ENCODE results near the gene HYLS1.
A peak's percentile ranks its signal among the peaks of the same experiment; 100 is the strongest.

Gene HYLS1

DNA sequence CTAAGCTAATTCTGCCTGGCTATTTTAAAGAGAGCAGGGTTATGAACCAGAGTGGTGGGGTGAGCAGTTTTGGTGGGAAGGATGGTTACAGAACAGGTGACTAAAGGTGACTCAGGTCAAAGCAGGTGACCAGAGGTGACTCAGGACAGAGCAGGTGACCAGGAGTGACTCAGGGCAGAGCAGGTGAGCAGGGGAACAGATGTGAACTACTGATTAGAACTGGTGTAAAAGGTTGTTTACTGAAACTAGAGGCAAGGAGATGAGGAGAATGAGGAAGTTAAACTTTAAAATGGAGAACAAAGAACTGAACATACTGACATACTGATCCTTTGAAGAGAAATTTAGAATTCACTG is 15.4 kb upstream of the HYLS1 start:
- H3K27ac ChIP-seq = peak overlapping the region; percentile 90; the same call in 1 of the 2 replicates
- TF ChIP-seq, protein P1, sequence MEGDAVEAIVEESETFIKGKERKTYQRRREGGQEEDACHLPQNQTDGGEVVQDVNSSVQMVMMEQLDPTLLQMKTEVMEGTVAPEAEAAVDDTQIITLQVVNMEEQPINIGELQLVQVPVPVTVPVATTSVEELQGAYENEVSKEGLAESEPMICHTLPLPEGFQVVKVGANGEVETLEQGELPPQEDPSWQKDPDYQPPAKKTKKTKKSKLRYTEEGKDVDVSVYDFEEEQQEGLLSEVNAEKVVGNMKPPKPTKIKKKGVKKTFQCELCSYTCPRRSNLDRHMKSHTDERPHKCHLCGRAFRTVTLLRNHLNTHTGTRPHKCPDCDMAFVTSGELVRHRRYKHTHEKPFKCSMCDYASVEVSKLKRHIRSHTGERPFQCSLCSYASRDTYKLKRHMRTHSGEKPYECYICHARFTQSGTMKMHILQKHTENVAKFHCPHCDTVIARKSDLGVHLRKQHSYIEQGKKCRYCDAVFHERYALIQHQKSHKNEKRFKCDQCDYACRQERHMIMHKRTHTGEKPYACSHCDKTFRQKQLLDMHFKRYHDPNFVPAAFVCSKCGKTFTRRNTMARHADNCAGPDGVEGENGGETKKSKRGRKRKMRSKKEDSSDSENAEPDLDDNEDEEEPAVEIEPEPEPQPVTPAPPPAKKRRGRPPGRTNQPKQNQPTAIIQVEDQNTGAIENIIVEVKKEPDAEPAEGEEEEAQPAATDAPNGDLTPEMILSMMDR (conservative IDR thresholded peaks at IDR 0.05) = no peak

DNA sequence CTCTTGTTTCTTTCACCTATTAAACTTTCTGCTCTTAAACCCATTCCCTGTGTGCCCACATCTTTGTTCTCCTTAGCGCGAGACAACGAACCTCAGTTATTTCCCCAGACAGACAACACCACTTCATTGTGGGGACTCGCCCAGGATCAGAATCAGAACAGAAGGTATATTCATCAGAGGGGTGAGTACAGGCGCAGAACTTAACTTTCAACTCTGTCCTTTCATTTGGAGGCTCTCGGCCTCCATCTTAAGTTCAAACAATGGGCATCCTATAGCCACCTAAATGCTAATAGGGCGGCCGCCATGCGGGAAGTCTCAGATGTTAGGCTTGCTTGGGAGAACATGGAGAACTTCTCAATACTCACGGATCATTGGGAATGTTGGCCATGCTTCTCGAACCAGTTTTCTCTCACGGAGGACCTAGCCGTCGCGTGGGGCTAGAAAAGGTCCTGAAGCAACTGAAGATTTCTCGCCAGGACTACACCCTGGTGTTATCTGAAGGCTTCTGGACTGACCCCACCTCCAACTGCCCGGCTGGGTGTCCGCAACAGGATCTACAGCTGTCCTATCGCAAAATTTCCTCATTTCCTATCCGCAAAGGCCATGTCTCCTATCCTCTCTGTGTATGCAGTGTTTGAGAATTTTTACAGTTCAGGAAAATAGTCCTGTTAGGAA is 13.4 kb upstream of the HYLS1 start:
- TF ChIP-seq, protein P1 (conservative IDR thresholded peaks at IDR 0.05) = no peak
- H3K27ac ChIP-seq = peak overlapping the region; percentile 90

DNA sequence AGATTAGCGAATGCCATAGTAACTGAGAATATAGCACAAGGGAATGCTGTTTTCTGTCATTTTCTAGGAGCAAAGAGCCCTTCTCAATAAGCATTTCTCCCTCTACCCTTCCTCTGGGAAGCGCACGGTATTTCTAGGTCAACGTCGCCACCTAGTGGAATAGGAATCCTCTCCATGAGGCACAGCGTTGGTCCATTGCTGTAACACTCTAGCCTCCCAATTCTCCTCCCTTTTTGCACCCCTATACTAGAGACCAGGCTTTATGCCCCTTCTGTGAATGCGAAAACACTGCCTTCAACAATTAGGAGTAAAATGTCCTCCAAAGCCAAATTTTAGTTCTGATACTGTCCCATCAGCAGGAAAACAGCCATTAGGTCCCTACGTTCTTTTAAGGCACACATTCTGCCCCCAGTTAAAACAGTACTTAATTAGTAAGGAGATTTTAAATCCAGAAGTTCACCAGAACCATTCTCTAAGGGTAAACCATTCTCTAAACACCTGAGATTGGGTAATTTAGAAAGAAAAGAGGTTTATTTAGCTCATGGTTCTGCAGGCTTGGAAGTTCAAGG is 12.8 kb upstream of the HYLS1 start:
- TF ChIP-seq, protein P1 (conservative IDR thresholded peaks at IDR 0.05) = peak; percentile 90
- peak overlapping the region; percentile 90 for H3K27ac ChIP-seq

DNA sequence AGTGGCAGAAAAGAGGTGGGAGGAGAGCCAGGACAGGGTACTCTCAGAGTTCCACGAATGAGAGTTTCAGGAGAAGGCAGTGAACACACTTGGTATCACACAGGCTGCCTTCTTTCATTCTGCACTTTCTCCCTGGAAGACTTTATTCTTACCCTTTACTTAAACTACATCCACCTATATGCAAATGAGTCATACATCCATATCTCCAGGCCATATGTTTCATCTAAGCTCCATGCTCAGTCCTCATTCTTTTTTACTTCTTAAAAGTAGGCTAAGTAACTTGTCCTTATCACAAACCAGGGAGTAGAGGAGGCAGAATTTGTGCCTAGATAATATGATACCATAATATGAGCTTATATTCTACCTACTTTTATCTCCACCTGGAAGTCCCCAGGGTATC is 6.2 kb upstream of the HYLS1 start:
- TF ChIP-seq, protein P1 (conservative IDR thresholded peaks at IDR 0.05) = no peak
- no peak overlapping the region for H3K27ac ChIP-seq

GRCh38 chr11:125883375-125883774 is 4.1 kb upstream of the HYLS1 start:
- no peak overlapping the region for H3K27ac ChIP-seq
- TF ChIP-seq, protein P1 (conservative IDR thresholded peaks at IDR 0.05) = no peak

- H3K27ac ChIP-seq = peak overlapping the region; percentile 96
- TF ChIP-seq, protein P1 (conservative IDR thresholded peaks at IDR 0.05) = no peak
These were observed 483 bp upstream of the HYLS1 start for GRCh38 chr11:125886997-125887372.

DNA sequence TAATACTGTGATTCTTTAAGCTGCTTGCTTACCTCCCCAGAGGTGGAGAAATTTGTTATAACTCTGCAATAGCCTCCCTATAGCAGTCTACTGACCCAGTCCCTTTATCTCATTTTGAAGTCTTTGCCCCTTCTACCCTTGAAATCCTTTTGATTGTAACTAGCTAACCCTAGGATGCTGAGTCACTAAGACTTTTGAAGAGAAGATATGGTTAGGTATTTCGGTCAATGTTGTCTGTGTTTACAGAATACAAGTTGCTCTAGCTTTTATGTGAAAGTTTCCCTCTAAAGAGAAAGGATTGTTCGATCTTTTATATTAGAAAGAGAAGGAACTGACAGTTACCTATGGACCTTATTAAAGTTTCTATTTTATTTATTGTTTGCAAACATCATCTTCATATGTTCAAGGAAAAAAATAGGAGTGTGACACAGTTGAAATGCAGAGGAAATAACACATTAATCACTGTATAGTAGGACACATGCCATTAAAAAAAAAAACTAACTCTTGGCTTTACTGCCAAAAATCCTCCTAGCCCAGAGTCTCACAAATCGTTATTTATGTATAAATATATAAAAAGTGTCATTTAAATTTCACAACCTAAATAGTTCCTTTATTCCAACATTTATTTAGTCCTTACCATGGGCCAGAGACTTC is 3.1 kb downstream of the HYLS1 start:
- TF ChIP-seq, protein P1 (conservative IDR thresholded peaks at IDR 0.05) = no peak
- peak overlapping the region; percentile 96 for H3K27ac ChIP-seq
